ENCODE data around the gene NBEAL2.

DNA sequence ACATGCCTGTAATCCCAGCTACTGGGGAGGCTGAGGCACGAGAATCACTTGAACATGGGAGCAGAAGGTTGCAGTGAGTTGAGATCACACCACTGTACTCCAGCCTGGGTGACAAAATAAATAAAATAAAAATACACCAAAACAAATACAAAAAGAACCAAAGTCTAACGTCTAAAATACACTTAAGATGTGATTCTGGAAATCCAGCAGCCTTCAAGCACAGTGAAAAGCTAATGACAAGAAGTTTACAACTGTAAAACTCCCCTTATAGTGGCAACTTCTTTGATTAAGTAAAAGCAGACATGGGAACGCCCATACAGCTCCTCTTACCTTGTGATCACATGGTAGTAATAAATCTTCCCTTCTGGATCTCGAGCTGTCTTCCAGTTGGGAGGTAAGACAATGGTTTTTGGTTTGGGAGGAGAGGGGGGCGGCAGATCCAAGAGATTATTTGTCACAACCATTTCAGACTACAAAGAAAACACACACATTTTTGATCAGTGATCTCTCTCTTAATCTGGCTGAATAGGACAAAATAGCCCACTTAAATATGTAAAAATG lies 62.8 kb downstream of the NBEAL2 start:
- TF ChIP-seq, protein P1, sequence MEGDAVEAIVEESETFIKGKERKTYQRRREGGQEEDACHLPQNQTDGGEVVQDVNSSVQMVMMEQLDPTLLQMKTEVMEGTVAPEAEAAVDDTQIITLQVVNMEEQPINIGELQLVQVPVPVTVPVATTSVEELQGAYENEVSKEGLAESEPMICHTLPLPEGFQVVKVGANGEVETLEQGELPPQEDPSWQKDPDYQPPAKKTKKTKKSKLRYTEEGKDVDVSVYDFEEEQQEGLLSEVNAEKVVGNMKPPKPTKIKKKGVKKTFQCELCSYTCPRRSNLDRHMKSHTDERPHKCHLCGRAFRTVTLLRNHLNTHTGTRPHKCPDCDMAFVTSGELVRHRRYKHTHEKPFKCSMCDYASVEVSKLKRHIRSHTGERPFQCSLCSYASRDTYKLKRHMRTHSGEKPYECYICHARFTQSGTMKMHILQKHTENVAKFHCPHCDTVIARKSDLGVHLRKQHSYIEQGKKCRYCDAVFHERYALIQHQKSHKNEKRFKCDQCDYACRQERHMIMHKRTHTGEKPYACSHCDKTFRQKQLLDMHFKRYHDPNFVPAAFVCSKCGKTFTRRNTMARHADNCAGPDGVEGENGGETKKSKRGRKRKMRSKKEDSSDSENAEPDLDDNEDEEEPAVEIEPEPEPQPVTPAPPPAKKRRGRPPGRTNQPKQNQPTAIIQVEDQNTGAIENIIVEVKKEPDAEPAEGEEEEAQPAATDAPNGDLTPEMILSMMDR (IDR thresholded peaks at IDR 0.05): no peak
- TF ChIP-seq EP300 (IDR thresholded peaks at IDR 0.05) (no peak), POLR2A (IDR thresholded peaks at IDR 0.05) (no peak)
